SK-N-SH (cell line): ENCODE data around the gene SORCS3. TPM values are rescaled to one million over a fixed set of nuclear protein-coding genes. Genes with fewer than 3 reads are reported as not detected.

Experiments used
- CTCF ChIA-PET: fragments of 300-600, 350-600 bp; formaldehyde crosslinking; extraction: SDS; loops from one replicate; lab custom pipeline; 2021; lab: Yijun Ruan, JAX
- POLR2A ChIA-PET: fragments of 350-600 bp; sonication (Branson Sonifier 250); formaldehyde crosslinking; extraction: SDS; loops from one replicate; lab custom pipeline; 2020; ENCODE audit warnings: antibody characterized with exemption, inconsistent platforms; lab: Yijun Ruan, JAX
- DNase-seq: peaks from one replicate; pipeline ENCODE4 v3.0.0; 2012
- H2AFZ ChIP-seq: fragments of 200-600 bp; sonication (generic); 2 replicates; pipeline ENCODE4 v1.8.1; 2016; ENCODE audit warnings: antibody characterized with exemption, mild to moderate bottlenecking, low read depth
- H3F3A ChIP-seq: fragments of 200-600 bp; sonication (generic); replicated peaks from 2 replicates; pipeline ENCODE3; 2016; ENCODE audit warnings: antibody characterized with exemption, mild to moderate bottlenecking; ENCODE audit not compliant: insufficient read depth
- H3K27ac ChIP-seq, 2 experiments: fragments of 200-500 bp in 1 of 2; fragments of 200-600 bp in 1 of 2; sonication (Bioruptor generic) in 1 of 2; sonication (generic), shearing (Covaris generic) in 1 of 2; 2 replicates each; pipeline versions ENCODE4 v1.5.1 to v1.6.1; 2014 to 2016; ENCODE audit warnings: low read depth in 2 of 2, inconsistent platforms in 1 of 2, low read length in 1 of 2, mild to moderate bottlenecking in 1 of 2, mixed read lengths in 1 of 2
- H3K27me3 ChIP-seq: fragments of 200-600 bp; sonication (generic), shearing (Covaris generic); 2 replicates; pipeline ENCODE4 v1.6.1; 2016; ENCODE audit warnings: mixed run types; ENCODE audit not compliant: insufficient read depth
- H3K36me3 ChIP-seq, 2 experiments: fragments of 200-500 bp in 1 of 2; fragments of 200-600 bp in 1 of 2; sonication (Bioruptor generic) in 1 of 2; sonication (generic) in 1 of 2; replicated peaks in 1 of 2; 2 replicates each; pipeline versions ENCODE3 to v1.5.1; 2014 to 2016; ENCODE audit warnings: low read length in 1 of 2, mild to moderate bottlenecking in 1 of 2; ENCODE audit not compliant: insufficient read depth in 2 of 2, control insufficient read depth in 1 of 2
- H3K4me1 ChIP-seq, 2 experiments: fragments of 200-500 bp in 1 of 2; fragments of 200-600 bp in 1 of 2; sonication (Bioruptor generic) in 1 of 2; sonication (generic), shearing (Covaris generic) in 1 of 2; 2 replicates each; pipeline versions ENCODE4 v1.5.1 to v1.6.1; 2014 to 2016; ENCODE audit warnings: low read depth in 1 of 2, low read length in 1 of 2, mixed run types in 1 of 2; ENCODE audit not compliant: insufficient read depth in 2 of 2, control insufficient read depth in 1 of 2
- H3K4me2 ChIP-seq: fragments of 200-600 bp; sonication (generic), shearing (Covaris generic); 2 replicates; pipeline ENCODE4 v1.6.1; 2017; ENCODE audit warnings: mixed run types
- H3K4me3 ChIP-seq, 2 experiments: fragments of 200-500 bp in 1 of 2; fragments of 200-600 bp in 1 of 2; sonication (Bioruptor generic) in 1 of 2; sonication (generic), shearing (Covaris generic) in 1 of 2; 2 replicates each; pipeline versions ENCODE4 v1.5.1 to v1.8.1; 2014 to 2016; ENCODE audit warnings: low read depth in 2 of 2, inconsistent platforms in 1 of 2, low read length in 1 of 2, mild to moderate bottlenecking in 1 of 2, mixed read lengths in 1 of 2, moderate library complexity in 1 of 2
- H3K79me2 ChIP-seq: fragments of 200-600 bp; sonication (generic); 2 replicates; pipeline ENCODE4 v1.8.1; 2017; ENCODE audit warnings: mild to moderate bottlenecking; ENCODE audit not compliant: insufficient read depth
- H3K9ac ChIP-seq: fragments of 200-600 bp; sonication (generic); 2 replicates; pipeline ENCODE4 v1.6.1; 2017; ENCODE audit warnings: mixed run types
- H3K9me2 ChIP-seq: fragments of 200-600 bp; sonication (generic); 2 replicates; pipeline ENCODE4 v1.6.1; 2017; ENCODE audit warnings: mixed run types
- H3K9me3 ChIP-seq: fragments of 200-600 bp; sonication (generic); 2 replicates; pipeline ENCODE4 v1.6.1; 2017; ENCODE audit warnings: mixed run types, mild to moderate bottlenecking, moderate library complexity
- H4K20me1 ChIP-seq: fragments of 200-600 bp; sonication (generic); 2 replicates; pipeline ENCODE4 v1.6.1; 2017; ENCODE audit warnings: mild to moderate bottlenecking, mixed run types; ENCODE audit not compliant: insufficient read depth
- ELF1 ChIP-seq: IDR thresholded peaks from 2 replicates; pipeline ENCODE4 v1.4.0; 2012
- FOXM1 ChIP-seq: IDR thresholded peaks from 2 replicates; pipeline ENCODE4 v1.4.0; 2012; ENCODE audit warnings: low read depth, mild to moderate bottlenecking
- GABPA ChIP-seq: IDR thresholded peaks from 2 replicates; pipeline ENCODE4 v1.4.0; 2012; ENCODE audit warnings: low read depth, mild to moderate bottlenecking
- GATA2 ChIP-seq: sonication (generic); formaldehyde crosslinking; IDR thresholded peaks from 2 replicates; pipeline ENCODE4 v1.5.0; 2020; ENCODE audit warnings: mild to moderate bottlenecking, missing genetic modification reagents
- MAX ChIP-seq: IDR thresholded peaks from 2 replicates; pipeline ENCODE4 v1.4.0; 2012; ENCODE audit warnings: low read depth
- MEF2A ChIP-seq: IDR thresholded peaks from 2 replicates; pipeline ENCODE4 v1.4.0; 2012; ENCODE audit warnings: low read depth, borderline replicate concordance
- NRF1 ChIP-seq: IDR thresholded peaks from 2 replicates; pipeline ENCODE4 v1.6.1; 2012; ENCODE audit warnings: low read depth, mild to moderate bottlenecking, low read length
- PBX3 ChIP-seq: IDR thresholded peaks from 2 replicates; pipeline ENCODE4; 2012
- POLR2AphosphoS5 ChIP-seq: IDR thresholded peaks from 2 replicates; pipeline ENCODE4 v1.6.1; 2012; ENCODE audit warnings: low read depth, low read length
- REST ChIP-seq: IDR thresholded peaks from 2 replicates; pipeline ENCODE4 v1.6.1; 2012; ENCODE audit warnings: mild to moderate bottlenecking, low read depth, low read length, moderate library complexity
- RFX5 ChIP-seq: IDR thresholded peaks from 2 replicates; pipeline ENCODE4 v1.6.1; 2012; ENCODE audit warnings: mild to moderate bottlenecking, improper control_type of control experiment, low read length
- SMC3 ChIP-seq: IDR thresholded peaks from 2 replicates; pipeline ENCODE4 v1.6.1; 2012; ENCODE audit warnings: low read depth, low read length, improper control_type of control experiment
- TEAD4 ChIP-seq: IDR thresholded peaks from 2 replicates; pipeline ENCODE4 v1.4.0; 2012; ENCODE audit warnings: mild to moderate bottlenecking, borderline replicate concordance; ENCODE audit not compliant: insufficient read depth
- USF1 ChIP-seq: IDR thresholded peaks from 2 replicates; pipeline ENCODE4 v1.4.0; 2012; ENCODE audit warnings: low read depth, borderline replicate concordance
- USF2 ChIP-seq: fragments of 150-350 bp; IDR thresholded peaks from 2 replicates; pipeline ENCODE4 v1.6.1; 2017; ENCODE audit warnings: antibody characterized with exemption, low read length, low read depth, borderline replicate concordance
- YY1 ChIP-seq: IDR thresholded peaks from 2 replicates; pipeline ENCODE4 v1.4.0; 2012; ENCODE audit warnings: low read depth, mild to moderate bottlenecking
- ZBTB33 ChIP-seq: IDR thresholded peaks from 2 replicates; pipeline ENCODE4 v1.4.0; 2012; ENCODE audit warnings: low read depth, borderline replicate concordance
- WGBS: methylation state at CpG from one replicate; pipeline ENCODE4 v1.1.6; 2017; ENCODE audit warnings: low lambda C conversion rate; 5-methylcytosine and 5-hydroxymethylcytosine counted together
- polyA plus RNA-seq, 3 experiments: library from polyadenylated mRNA; depleted of rRNA; stranded (reverse); fragments of >200 nt; gene quantifications; 2 replicates each; pipeline ENCODE4 v1.2.3, GENCODE V29; 2012

The SORCS3 gene
- polyA plus RNA-seq, 1 of the 3 experiments (the other 2 are of a cell fraction): not detected

- TF ChIP-seq REST (no peak), SMC3 (no peak), POLR2AphosphoS5 (no peak), MEF2A (no peak), USF2 (no peak), ELF1 (no peak)
Measured at GRCh38 chr10:104784452-104784851, 143.4 kb downstream of the SORCS3 start (continued).

- H3K4me3 ChIP-seq: no peak overlapping the region
- H3K4me2 ChIP-seq: no peak overlapping the region
- no peak overlapping the region for H3K9ac ChIP-seq
- no peaks in the 10 kb centered on the region for H3F3A ChIP-seq
- 6% methylated on average over 2 of the region's 2 CpGs for WGBS
- TF ChIP-seq USF1 (no peak), YY1 (no peak), GABPA (no peak), PBX3 (no peak), NRF1 (no peak), MAX (no peak), ELF1 (no peak), ZBTB33 (no peak), FOXM1 (no peak), MEF2A (no peak), TEAD4 (no peak), RFX5 (no peak), GATA2 (no peak)
- no peaks in the 10 kb centered on the region for H3K9me3 ChIP-seq
- H3K36me3 ChIP-seq: no peaks in the 10 kb centered on the region
- ChIA-PET CTCF (interaction anchor here (0.7 to 0.8 kb wide), 2 partner anchors 34 to 152 kb away, joined by 3 read pairs; no protein-coding TSS in a partner anchor), POLR2A (no interaction called here)
- no peaks in the 10 kb centered on the region for H3K27me3 ChIP-seq
- DNase-seq: no peak
- H2AFZ ChIP-seq: no peak overlapping the region
- H4K20me1 ChIP-seq: no peaks in the 10 kb centered on the region
- H3K27ac ChIP-seq: no peak overlapping the region
- no peaks in the 10 kb centered on the region for H3K4me1 ChIP-seq
- no peaks in the 10 kb centered on the region for H3K79me2 ChIP-seq
- no peaks in the 10 kb centered on the region for H3K9me2 ChIP-seq
Measured at GRCh38 chr10:104791471-104791870, 150.4 kb downstream of the SORCS3 start.
